ENCODE results near the gene AK1. TPM values are rescaled to one million over a fixed set of nuclear protein-coding genes. Genes with fewer than 3 reads are reported as not detected.
A peak's percentile ranks its signal among the peaks of the same experiment; 100 is the strongest.

The AK1 gene
- total RNA-seq, 1 donor from 2014 or later: 56.4 TPM

DNA sequence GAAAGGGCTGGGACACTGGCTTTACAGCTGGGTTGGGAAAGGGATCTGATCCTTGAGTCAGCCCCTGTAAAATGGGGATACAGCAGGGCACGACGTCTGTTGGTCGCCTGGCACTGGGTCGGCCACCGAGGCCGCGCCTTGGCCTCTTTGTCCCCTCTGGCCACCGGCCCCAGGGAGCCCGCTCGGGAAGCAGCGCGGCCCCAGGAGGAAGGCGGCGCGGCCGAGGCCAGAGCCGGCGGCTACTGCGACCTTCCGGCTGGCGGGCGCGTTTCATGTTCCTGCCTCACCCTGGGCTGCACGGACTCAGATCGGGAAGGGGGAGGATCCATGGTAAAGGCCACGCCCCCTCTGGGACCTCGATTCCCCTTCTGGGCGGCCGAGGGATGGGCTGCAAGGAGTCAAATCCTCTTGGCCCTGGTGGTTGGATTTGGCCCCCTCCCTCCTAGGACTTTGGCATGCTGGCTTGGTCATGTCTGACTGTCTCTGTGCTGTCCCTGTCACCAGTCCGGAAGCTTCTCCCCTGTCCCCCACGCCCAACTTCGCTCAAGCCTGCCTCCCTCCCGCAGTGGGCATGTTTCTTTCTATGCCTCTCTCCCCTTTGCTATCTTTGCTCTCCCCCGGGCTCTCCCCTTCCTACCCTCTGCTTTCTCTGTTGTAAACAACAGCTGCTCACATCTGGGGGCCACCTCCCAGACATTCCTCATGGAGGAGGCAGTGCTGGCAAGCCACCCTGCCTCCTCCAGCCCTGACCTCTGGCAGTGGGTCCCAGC, 49.0 kb downstream of the AK1 start:
- no peak for DNase-seq (ENCODE audit: low read depth)
- no peaks in the 10 kb centered on the region for H3K36me3 ChIP-seq (ENCODE audit: control insufficient read depth, insufficient read depth, low read length)
- no peaks in the 10 kb centered on the region for H3K27me3 ChIP-seq (ENCODE audit: control insufficient read depth, insufficient read depth, low read length)
- TF ChIP-seq, protein P1, sequence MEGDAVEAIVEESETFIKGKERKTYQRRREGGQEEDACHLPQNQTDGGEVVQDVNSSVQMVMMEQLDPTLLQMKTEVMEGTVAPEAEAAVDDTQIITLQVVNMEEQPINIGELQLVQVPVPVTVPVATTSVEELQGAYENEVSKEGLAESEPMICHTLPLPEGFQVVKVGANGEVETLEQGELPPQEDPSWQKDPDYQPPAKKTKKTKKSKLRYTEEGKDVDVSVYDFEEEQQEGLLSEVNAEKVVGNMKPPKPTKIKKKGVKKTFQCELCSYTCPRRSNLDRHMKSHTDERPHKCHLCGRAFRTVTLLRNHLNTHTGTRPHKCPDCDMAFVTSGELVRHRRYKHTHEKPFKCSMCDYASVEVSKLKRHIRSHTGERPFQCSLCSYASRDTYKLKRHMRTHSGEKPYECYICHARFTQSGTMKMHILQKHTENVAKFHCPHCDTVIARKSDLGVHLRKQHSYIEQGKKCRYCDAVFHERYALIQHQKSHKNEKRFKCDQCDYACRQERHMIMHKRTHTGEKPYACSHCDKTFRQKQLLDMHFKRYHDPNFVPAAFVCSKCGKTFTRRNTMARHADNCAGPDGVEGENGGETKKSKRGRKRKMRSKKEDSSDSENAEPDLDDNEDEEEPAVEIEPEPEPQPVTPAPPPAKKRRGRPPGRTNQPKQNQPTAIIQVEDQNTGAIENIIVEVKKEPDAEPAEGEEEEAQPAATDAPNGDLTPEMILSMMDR (IDR thresholded peaks at IDR 0.05; ENCODE audit: insufficient read depth, low read length, poor library complexity, severe bottlenecking): no peak
- H3K4me3 ChIP-seq (ENCODE audit: low read depth, low read length): no peak overlapping the region

DNA sequence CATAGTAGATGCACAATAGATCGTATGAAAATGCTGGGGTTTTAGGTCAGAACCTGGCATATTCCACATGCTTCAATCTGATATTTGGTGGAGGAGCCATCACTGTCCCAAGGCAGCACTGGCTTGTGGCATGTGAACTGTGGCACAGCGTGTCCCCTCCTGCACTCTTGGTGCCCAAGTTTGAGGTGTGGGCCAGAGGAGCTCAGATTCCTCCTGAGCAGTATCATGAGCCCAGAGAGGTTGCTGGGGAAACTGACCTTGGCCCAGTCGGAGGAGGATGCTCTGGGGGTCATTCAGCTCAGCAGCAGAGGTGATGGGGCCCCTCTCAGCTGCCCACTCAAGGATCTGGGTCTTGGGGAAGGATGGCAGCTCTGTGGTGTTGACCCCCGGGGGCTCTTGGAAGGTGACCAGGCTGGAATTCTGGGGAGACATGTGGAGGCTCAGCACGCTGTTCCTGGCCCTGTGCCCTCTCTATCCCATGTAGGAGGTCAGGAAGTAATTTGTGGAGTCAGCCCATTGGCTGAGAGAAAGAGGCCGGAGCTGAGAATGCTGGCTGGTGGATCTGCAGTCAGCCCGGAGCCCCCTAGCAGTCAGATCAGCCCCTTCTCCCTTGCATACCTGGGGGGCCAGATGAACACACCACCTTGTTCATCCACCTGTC, 51.1 kb downstream of the AK1 start:
- no peaks in the 10 kb centered on the region for H3K27me3 ChIP-seq (ENCODE audit: control insufficient read depth, insufficient read depth, low read length)
- no peak for DNase-seq (ENCODE audit: low read depth)
- no peaks in the 10 kb centered on the region for H3K36me3 ChIP-seq (ENCODE audit: control insufficient read depth, insufficient read depth, low read length)
- TF ChIP-seq, protein P1 (IDR thresholded peaks at IDR 0.05; ENCODE audit: insufficient read depth, low read length, poor library complexity, severe bottlenecking): no peak
- H3K4me3 ChIP-seq (ENCODE audit: low read depth, low read length): no peak overlapping the region

DNA sequence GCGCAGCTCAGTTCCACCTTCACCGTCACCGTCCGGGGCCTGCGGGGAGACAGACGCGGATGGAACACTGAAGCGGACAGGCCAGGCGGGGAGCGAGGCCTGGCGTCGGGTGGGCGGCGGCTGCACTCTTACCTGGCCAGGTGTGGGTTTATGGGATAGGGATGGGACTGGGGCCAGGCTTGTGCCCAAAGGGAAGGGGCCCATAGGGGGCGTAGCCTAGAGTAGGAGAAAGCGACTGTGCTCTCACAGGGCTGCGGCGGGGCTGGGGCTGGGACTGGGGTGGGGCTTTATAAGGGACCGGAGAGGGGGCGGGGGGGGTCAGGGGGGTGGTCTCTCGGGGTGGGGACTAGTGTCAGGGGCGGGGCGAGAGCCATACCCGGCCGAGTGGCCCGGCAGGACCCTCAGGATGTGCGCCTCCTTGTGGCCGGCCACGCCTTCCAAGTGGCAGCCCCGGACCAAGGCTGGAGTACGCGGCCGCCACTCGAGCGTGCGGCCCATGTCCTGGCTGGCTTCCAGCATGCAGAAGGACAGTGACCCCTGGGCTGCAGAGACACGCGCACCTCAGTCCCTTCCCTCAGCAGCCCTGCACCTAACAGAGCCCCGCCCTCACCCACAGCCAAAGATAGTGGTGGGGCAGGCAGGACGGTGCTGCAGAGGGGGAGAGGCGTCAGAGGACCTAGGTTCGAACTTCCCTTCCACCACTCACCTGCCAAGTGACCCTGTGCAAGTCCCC, 52.0 kb downstream of the AK1 start:
- Histone ChIP-seq H3K27me3 (ENCODE audit: control insufficient read depth, insufficient read depth, low read length) (no peaks in the 10 kb centered on the region), H3K36me3 (ENCODE audit: control insufficient read depth, insufficient read depth, low read length) (no peaks in the 10 kb centered on the region), H3K4me3 (ENCODE audit: low read depth, low read length) (no peak overlapping the region)
- TF ChIP-seq, protein P1 (IDR thresholded peaks at IDR 0.05; ENCODE audit: insufficient read depth, low read length, poor library complexity, severe bottlenecking): peak; percentile 54
- DNase-seq (ENCODE audit: low read depth): no peak

DNA sequence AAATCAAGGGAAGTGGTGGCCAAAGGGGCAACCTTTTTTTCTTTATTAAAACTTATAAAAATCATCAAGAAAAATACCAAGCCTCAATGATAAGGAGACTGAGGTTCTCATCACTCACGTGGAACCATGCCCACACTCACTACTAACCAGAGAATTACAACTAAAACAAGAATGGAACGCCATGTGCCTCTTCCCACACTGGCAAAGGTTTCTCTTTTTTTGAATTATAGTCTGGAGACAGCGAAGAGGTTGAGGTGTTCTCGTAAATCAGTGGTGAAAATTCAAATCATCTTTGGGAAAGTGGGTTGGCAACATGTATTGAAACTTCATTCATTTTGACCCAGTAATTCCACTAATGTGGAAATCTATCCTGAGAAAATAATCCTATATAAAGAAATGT, 55.4 kb downstream of the AK1 start:
- Histone ChIP-seq H3K27me3 (ENCODE audit: control insufficient read depth, insufficient read depth, low read length) (no peaks in the 10 kb centered on the region), H3K4me3 (ENCODE audit: low read depth, low read length) (no peak overlapping the region), H3K36me3 (ENCODE audit: control insufficient read depth, insufficient read depth, low read length) (no peaks in the 10 kb centered on the region)
- no peak for DNase-seq (ENCODE audit: low read depth)
- TF ChIP-seq, protein P1 (IDR thresholded peaks at IDR 0.05; ENCODE audit: insufficient read depth, low read length, poor library complexity, severe bottlenecking): no peak

DNA sequence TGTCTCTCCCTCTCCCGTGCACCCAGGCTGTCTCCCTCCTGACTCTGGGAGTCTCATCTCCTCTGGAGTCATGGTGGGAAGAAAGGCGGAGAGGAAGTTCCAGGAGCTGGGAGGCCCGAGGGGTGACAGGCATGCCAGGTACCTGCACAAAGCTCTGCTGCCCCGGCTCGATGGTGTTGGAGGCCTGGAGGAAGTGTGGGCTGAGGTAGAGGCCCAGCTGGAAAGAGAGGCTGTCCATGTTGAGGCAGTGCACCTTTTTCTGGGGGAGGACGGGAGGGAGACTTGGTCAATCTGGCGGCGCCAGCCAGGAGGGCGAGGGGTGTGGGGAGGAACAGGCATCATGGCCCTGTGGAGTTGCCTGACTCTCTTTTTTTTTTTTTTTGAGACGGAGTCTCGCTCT, 58.9 kb downstream of the AK1 start:
- Histone ChIP-seq H3K4me3 (ENCODE audit: low read depth, low read length) (no peak overlapping the region), H3K27me3 (ENCODE audit: control insufficient read depth, insufficient read depth, low read length) (no peaks in the 10 kb centered on the region), H3K36me3 (ENCODE audit: control insufficient read depth, insufficient read depth, low read length) (no peaks in the 10 kb centered on the region)
- TF ChIP-seq, protein P1 (IDR thresholded peaks at IDR 0.05; ENCODE audit: insufficient read depth, low read length, poor library complexity, severe bottlenecking): no peak
- DNase-seq (ENCODE audit: low read depth): no peak

All from kidney epithelial cell (primary cell).